K562 (cell line): Measurements from ENCODE around the gene RACK1. TPM values are rescaled to one million over a fixed set of nuclear protein-coding genes. Genes with fewer than 3 reads are reported as not detected.
A peak's percentile ranks its signal among the peaks of the same experiment; 100 is the strongest.

Source experiments
- ATF1 ChIP-seq, 2 experiments: fragments of 450-650 bp in 1 of 2; IDR thresholded peaks; 2 replicates each; pipeline ENCODE4 v1.6.1; 2016; ENCODE audit warnings: missing compliant biosample characterization in 1 of 2, missing genetic modification characterization in 1 of 2
- ERF ChIP-seq: fragments of 450-650 bp; formaldehyde crosslinking; IDR thresholded peaks from 2 replicates; pipeline ENCODE4 v1.4.0; 2020; ENCODE audit warnings: mild to moderate bottlenecking, mixed read lengths
- LCOR ChIP-seq: sonication (generic); formaldehyde crosslinking; IDR thresholded peaks from 2 replicates; pipeline ENCODE4 v1.8.0; 2022; ENCODE audit warnings: mild to moderate bottlenecking, missing genetic modification reagents
- NFYB ChIP-seq: IDR thresholded peaks from 2 replicates; pipeline ENCODE4 v1.6.1; 2011; ENCODE audit warnings: mild to moderate bottlenecking, moderate library complexity; ENCODE audit not compliant: insufficient read length; ENCODE audit errors: extremely low read depth
- RBM17 ChIP-seq: fragments of 200-400 bp; formaldehyde crosslinking; IDR thresholded peaks from 2 replicates; pipeline ENCODE4 v1.6.1; 2017; ENCODE audit warnings: low read depth, mild to moderate bottlenecking, low read length, borderline replicate concordance
- RBM25 ChIP-seq: fragments of 200-400 bp; formaldehyde crosslinking; IDR thresholded peaks from 2 replicates; pipeline ENCODE4 v1.6.1; 2018; ENCODE audit warnings: low read length, low read depth, moderate library complexity; ENCODE audit not compliant: severe bottlenecking
- RBM34 ChIP-seq: fragments of 200-400 bp; formaldehyde crosslinking; IDR thresholded peaks from 2 replicates; pipeline ENCODE4 v1.6.1; 2018; ENCODE audit warnings: low read length, borderline replicate concordance; ENCODE audit not compliant: insufficient read depth
- SMAD1 ChIP-seq: fragments of 150-350 bp; IDR thresholded peaks from 2 replicates; pipeline ENCODE4 v1.6.1; 2014; ENCODE audit warnings: low read length, low read depth; ENCODE audit not compliant: partially characterized antibody
- TEAD1 ChIP-seq, 2 experiments: fragments of 450-650 bp in 1 of 2; sonication (generic) in 1 of 2; formaldehyde crosslinking; IDR thresholded peaks; 2 replicates each; pipeline versions ENCODE4 v1.4.0 to v1.8.0; 2020 to 2022; ENCODE audit warnings: mild to moderate bottlenecking in 2 of 2, missing genetic modification reagents in 1 of 2
- U2AF1 ChIP-seq: fragments of 200-400 bp; formaldehyde crosslinking; optimal IDR thresholded peaks from 2 replicates; pipeline ENCODE3; 2017; ENCODE audit warnings: mild to moderate bottlenecking, low read depth, low read length, moderate library complexity
- ZC3H4 ChIP-seq: sonication (generic); formaldehyde crosslinking; IDR thresholded peaks from 2 replicates; pipeline ENCODE4 v1.9.0; 2021; ENCODE audit warnings: missing genetic modification reagents, borderline replicate concordance
- ZKSCAN1 ChIP-seq: fragments of 150-350 bp; IDR thresholded peaks from 2 replicates; pipeline ENCODE4 v1.6.1; 2016; ENCODE audit warnings: low read depth, low read length
- ZKSCAN8 ChIP-seq: fragments of 200-800 bp; sonication (Bioruptor generic); IDR thresholded peaks from 2 replicates; pipeline ENCODE4 v1.6.1; 2016; ENCODE audit warnings: missing genetic modification characterization, missing compliant biosample characterization
- ZNF224 ChIP-seq: sonication (generic); formaldehyde crosslinking; IDR thresholded peaks from 2 replicates; pipeline ENCODE4 v1.8.0; 2022; ENCODE audit warnings: mild to moderate bottlenecking, missing genetic modification reagents
- ZNF347 ChIP-seq: fragments of 450-650 bp; formaldehyde crosslinking; IDR thresholded peaks from 2 replicates; pipeline ENCODE4 v1.4.0; 2020; ENCODE audit warnings: low read depth, mild to moderate bottlenecking, moderate library complexity
- ZNF699 ChIP-seq: fragments of 250-450 bp; sonication (Bioruptor Pico); IDR thresholded peaks from 2 replicates; pipeline ENCODE4 v1.8.0; 2021; ENCODE audit warnings: mild to moderate bottlenecking, moderate library complexity; ENCODE audit not compliant: insufficient replicate concordance
- polyA plus RNA-seq, 8 experiments: library from polyadenylated mRNA; depleted of rRNA in 4 of 8; stranded (reverse) in 5 of 8; unstranded in 3 of 8; fragments of >200 nt; fragmentation: Nextera tagmentation in 2 of 8; fragmentation: Illumina TruSeq in 1 of 8; extraction: Ambion mirVana in 2 of 8; extraction: Trizol in 1 of 8; gene quantifications; 2 replicates each; pipeline versions ENCODE4 v1.2.1 to v1.2.3, GENCODE V29; 2011 to 2014; ENCODE audit warnings: inconsistent platforms in 1 of 8, missing spikeins in 1 of 8
- total RNA-seq, 7 experiments: library from RNA; depleted of rRNA in 6 of 7; stranded (reverse); fragments of >200 nt in 6 of 7; fragmentation: Illumina TruSeq in 2 of 7; extraction: Trizol in 2 of 7; gene quantifications; 2 replicates each; pipeline versions ENCODE4 v1.2.1 to v1.2.3, GENCODE V29; 2011 to 2021; ENCODE audit warnings: low replicate concordance in 1 of 7
- TF ChIP-seq, protein P1 (sequence below): fragments of 450-650 bp; IDR thresholded peaks from 2 replicates; pipeline ENCODE4 v1.7.1; 2018; ENCODE audit warnings: mild to moderate bottlenecking, low read depth; ENCODE audit not compliant: partially characterized antibody
- TF ChIP-seq, protein P2 (sequence below): fragments of 200-400 bp; formaldehyde crosslinking; IDR thresholded peaks from 2 replicates; pipeline ENCODE4 v1.6.1; 2017; ENCODE audit warnings: mild to moderate bottlenecking, low read depth, low read length, moderate library complexity
- TF ChIP-seq, protein P3 (sequence below): IDR thresholded peaks from 3 replicates; pipeline ENCODE4 v1.6.1; 2011; ENCODE audit warnings: borderline replicate concordance, mild to moderate bottlenecking; ENCODE audit not compliant: insufficient read length, insufficient read depth
- TF ChIP-seq, protein P4 (sequence below), 2 experiments: fragments of 450-650 bp; IDR thresholded peaks; 2 replicates each; pipeline ENCODE4 v1.6.1; 2016

Gene RACK1
- total and polyA plus RNA-seq, 9 of the 15 experiments (the other 6 are each of a cell fraction or from before 2014, with no cell fraction given): 2,303 to 5,311 (median 3,833) TPM

DNA sequence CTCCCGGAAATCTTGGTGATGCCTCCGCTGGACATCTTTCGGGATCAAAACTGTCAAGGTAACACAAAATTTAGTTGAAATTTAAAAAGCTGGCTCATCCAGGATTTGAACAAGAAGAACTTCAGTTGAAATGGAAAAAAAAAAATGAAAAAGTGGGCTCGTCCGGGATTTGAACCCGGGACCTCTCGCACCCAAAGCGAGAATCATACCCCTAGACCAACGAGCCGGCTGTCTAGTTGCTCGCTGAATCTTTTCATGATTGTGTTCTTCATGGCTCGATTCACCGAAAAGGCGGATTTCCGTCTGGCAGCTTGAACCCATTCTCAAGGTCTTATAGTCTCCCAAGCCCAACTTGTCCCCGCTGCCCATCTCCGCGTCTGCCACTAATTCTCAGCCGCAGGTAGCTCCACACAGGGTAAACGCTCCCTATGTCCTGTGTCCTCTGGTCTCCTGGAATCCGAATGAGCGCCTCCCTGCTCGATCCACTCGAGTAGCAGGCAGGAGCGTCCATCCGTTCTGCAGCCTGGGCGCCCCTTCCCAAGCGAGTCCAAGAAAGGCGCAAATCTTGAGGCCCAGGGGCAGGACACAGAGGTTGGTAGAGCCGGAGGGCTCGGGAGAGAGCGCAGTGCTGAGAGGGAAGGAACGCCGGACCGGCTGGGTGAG lies 54.9 kb downstream of the RACK1 start (continued):
- TF ChIP-seq ZNF224 (CRISPR knock-in tag) (no peak), ERF (CRISPR knock-in tag) (no peak), ZC3H4 (CRISPR knock-in tag) (no peak), ZKSCAN8 (CRISPR knock-in tag) (no peak), SMAD1 (no peak), TEAD1 (CRISPR knock-in tag; IDR thresholded peaks at IDR 0.05) (no peak), NFYB (no peak), LCOR (CRISPR knock-in tag) (peak; percentile 60), ZKSCAN1 (no peak), ATF1 (CRISPR knock-in tag; IDR thresholded peaks at IDR 0.05) (no peak), ATF1 (tag; IDR thresholded peaks at IDR 0.05) (no peak), U2AF1 (no peak), RBM34 (no peak), ZNF347 (CRISPR knock-in tag) (no peak), RBM25 (no peak), RBM17 (no peak), ZNF699 (CRISPR knock-in tag) (no peak)
- TF ChIP-seq, protein P1, sequence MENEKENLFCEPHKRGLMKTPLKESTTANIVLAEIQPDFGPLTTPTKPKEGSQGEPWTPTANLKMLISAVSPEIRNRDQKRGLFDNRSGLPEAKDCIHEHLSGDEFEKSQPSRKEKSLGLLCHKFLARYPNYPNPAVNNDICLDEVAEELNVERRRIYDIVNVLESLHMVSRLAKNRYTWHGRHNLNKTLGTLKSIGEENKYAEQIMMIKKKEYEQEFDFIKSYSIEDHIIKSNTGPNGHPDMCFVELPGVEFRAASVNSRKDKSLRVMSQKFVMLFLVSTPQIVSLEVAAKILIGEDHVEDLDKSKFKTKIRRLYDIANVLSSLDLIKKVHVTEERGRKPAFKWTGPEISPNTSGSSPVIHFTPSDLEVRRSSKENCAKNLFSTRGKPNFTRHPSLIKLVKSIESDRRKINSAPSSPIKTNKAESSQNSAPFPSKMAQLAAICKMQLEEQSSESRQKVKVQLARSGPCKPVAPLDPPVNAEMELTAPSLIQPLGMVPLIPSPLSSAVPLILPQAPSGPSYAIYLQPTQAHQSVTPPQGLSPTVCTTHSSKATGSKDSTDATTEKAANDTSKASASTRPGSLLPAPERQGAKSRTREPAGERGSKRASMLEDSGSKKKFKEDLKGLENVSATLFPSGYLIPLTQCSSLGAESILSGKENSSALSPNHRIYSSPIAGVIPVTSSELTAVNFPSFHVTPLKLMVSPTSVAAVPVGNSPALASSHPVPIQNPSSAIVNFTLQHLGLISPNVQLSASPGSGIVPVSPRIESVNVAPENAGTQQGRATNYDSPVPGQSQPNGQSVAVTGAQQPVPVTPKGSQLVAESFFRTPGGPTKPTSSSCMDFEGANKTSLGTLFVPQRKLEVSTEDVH: no peak
- TF ChIP-seq, protein P2, sequence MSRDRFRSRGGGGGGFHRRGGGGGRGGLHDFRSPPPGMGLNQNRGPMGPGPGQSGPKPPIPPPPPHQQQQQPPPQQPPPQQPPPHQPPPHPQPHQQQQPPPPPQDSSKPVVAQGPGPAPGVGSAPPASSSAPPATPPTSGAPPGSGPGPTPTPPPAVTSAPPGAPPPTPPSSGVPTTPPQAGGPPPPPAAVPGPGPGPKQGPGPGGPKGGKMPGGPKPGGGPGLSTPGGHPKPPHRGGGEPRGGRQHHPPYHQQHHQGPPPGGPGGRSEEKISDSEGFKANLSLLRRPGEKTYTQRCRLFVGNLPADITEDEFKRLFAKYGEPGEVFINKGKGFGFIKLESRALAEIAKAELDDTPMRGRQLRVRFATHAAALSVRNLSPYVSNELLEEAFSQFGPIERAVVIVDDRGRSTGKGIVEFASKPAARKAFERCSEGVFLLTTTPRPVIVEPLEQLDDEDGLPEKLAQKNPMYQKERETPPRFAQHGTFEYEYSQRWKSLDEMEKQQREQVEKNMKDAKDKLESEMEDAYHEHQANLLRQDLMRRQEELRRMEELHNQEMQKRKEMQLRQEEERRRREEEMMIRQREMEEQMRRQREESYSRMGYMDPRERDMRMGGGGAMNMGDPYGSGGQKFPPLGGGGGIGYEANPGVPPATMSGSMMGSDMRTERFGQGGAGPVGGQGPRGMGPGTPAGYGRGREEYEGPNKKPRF: no peak
- TF ChIP-seq, protein P3, sequence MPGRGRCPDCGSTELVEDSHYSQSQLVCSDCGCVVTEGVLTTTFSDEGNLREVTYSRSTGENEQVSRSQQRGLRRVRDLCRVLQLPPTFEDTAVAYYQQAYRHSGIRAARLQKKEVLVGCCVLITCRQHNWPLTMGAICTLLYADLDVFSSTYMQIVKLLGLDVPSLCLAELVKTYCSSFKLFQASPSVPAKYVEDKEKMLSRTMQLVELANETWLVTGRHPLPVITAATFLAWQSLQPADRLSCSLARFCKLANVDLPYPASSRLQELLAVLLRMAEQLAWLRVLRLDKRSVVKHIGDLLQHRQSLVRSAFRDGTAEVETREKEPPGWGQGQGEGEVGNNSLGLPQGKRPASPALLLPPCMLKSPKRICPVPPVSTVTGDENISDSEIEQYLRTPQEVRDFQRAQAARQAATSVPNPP: no peak
- TF ChIP-seq, protein P4, sequence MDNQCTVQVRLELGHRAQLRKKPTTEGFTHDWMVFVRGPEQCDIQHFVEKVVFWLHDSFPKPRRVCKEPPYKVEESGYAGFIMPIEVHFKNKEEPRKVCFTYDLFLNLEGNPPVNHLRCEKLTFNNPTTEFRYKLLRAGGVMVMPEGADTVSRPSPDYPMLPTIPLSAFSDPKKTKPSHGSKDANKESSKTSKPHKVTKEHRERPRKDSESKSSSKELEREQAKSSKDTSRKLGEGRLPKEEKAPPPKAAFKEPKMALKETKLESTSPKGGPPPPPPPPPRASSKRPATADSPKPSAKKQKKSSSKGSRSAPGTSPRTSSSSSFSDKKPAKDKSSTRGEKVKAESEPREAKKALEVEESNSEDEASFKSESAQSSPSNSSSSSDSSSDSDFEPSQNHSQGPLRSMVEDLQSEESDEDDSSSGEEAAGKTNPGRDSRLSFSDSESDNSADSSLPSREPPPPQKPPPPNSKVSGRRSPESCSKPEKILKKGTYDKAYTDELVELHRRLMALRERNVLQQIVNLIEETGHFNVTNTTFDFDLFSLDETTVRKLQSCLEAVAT (IDR thresholded peaks at IDR 0.05): peak in 1 of 2 experiments; percentile 61; a peak in 1 of 4 replicates
